PFSK-1 (cell line): ENCODE results near the gene FAM107A.

Experiments
- FOXP2 ChIP-seq: optimal IDR thresholded peaks from 2 replicates; pipeline ENCODE3; 2011; ENCODE audit warnings: borderline replicate concordance, control low read depth, inconsistent platforms; ENCODE audit not compliant: insufficient read depth; ENCODE audit errors: extremely low read length, extremely low read depth
- POLR2AphosphoS5 ChIP-seq: IDR thresholded peaks from 2 replicates; pipeline ENCODE4 v1.6.1; 2012; ENCODE audit warnings: low read depth, mild to moderate bottlenecking, control low read depth, low read length, moderate library complexity
- REST ChIP-seq, 2 experiments: IDR thresholded peaks; 2 replicates each; pipeline versions ENCODE4 v1.6.1 to v1.8.0; 2011 to 2012; ENCODE audit warnings: low read depth in 2 of 2, low read length in 2 of 2, control low read depth in 1 of 2, inconsistent platforms in 1 of 2, mild to moderate bottlenecking in 1 of 2, moderate library complexity in 1 of 2; ENCODE audit not compliant: insufficient read depth in 1 of 2
- SIN3A ChIP-seq: IDR thresholded peaks from 2 replicates; pipeline ENCODE4 v1.6.1; 2012; ENCODE audit warnings: mild to moderate bottlenecking, low read length, moderate library complexity, borderline replicate concordance; ENCODE audit not compliant: insufficient read depth
- TAF1 ChIP-seq: IDR thresholded peaks from 2 replicates; pipeline ENCODE4 v1.6.1; 2012; ENCODE audit warnings: low read length, control low read depth, borderline replicate concordance; ENCODE audit not compliant: insufficient read depth

The FAM107A gene

DNA sequence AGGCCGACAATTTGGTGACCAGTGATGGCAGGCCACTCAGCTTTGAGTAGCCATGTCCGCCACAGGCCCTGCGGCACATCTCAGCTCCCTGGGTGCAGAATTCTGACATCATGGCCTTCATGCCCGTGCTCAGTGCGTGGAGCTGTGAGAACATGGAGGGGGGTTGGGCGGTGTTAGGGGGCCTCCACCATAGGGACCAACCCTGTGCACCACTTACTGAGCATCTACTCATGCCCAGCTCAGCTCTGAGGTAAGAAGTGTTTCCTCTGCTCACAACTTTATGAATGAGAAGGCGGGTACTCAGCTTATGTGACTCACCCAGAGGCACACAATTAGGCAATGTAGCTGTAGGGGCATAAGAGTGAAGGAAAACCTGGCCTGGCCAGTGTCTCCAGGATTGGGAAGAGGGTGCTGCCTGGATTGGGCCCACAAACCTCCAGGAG lies 50.7 kb downstream of the FAM107A start:
- no peak for TF ChIP-seq FOXP2
- TF ChIP-seq REST (IDR thresholded peaks at IDR 0.05; ENCODE audit: insufficient read depth in 1 of 2, low read depth in 2 of 2, low read length in 2 of 2): no peak; a peak in 2 of 4 replicates
- peak; percentile 91; the same call in 1 of the 2 replicates for TF ChIP-seq SIN3A
- peak; percentile 74; the same call in 1 of the 2 replicates for TF ChIP-seq TAF1
- peak; percentile 76 for TF ChIP-seq POLR2AphosphoS5

DNA sequence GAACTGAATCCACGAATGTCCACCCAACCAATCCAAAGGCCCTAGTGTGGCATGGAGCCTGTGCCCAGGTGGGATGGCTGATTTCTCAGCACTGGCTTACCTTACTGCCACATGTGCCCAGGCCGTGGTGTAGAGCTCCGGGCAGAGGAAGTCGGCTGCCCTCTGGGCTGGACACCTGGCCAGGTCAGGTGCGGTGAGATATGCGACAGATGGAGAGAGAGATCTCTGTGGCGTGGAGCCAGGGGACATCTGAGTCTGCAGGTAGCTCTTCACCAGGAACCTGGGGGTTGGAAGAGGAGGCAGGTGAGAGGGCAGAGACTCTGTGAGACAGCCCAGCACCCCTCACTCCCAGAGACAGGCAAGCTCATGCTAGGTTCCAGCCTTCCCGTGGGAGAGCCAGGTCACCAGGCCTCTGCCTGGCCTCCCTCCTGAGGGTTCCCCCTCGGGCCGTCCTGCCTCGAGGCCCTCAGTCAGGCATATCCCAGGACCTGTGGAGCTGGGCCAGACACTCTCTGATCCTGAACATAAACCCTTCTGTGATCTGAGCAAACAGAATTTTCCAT lies 52.8 kb downstream of the FAM107A start:
- no peak for TF ChIP-seq SIN3A

DNA sequence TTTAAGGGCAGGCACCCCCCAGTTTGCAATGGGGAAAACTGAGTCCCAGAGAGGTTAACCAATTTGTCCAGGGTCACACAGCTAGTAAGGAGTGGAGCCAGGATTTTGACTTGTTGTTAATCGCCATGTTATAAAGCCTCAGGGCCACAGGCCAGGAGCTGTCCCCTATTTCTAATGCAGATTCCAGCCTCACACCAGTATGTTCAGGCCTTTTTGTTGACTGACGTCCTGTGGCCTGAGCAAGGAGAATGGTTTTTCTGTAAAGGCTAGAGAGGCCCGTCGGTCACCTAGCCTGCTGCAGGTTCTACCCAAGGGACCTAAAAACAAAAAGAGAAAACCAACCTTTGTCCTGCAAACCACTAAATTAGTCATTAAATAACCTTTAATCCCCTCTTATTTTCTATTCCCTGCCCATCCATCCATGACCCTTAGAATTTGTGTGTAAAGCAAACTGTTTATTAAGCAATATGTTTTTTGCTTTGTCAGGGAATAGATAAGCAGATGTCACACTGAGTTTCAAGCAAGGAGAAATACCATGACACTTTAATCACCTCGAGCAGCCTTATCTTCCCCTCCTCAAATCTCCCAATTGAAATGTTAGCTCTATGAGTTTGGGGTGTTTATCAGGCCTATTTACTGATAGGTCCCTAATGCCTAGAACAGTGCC lies 54.3 kb downstream of the FAM107A start:
- TF ChIP-seq POLR2AphosphoS5: no peak
- TF ChIP-seq REST (IDR thresholded peaks at IDR 0.05; ENCODE audit: insufficient read depth in 1 of 2, low read depth in 2 of 2, low read length in 2 of 2): no peak
- no peak for TF ChIP-seq TAF1
- TF ChIP-seq SIN3A: no peak
- no peak for TF ChIP-seq FOXP2

GRCh38 chr3:58521917-58522631 lies 55.1 kb downstream of the FAM107A start:
- TF ChIP-seq FOXP2 (no peak), REST (IDR thresholded peaks at IDR 0.05; ENCODE audit: insufficient read depth in 1 of 2, low read depth in 2 of 2, low read length in 2 of 2) (no peak), SIN3A (no peak), TAF1 (no peak), POLR2AphosphoS5 (no peak)

DNA sequence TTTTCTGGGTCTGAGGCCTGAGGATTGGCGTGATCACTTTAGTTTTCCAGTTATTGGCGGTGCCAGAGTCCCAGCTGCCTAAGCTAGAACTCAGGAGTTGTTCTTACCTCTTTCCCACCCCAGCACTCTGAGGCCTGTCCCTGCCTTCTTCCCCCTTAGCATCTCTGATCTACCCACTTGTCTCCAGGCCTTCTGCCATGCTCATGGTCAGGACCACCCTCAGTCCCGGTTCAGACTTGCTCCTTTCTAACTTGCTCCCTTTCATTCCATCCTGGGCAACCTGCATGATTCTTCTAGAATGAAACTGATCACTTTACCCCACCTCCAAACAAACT lies 55.9 kb downstream of the FAM107A start:
- TF ChIP-seq FOXP2 (no peak), TAF1 (no peak)
